Activated CD4-positive, alpha-beta T cell treated with anti-CD3 and anti-CD28 coated beads, Interleukin-2, amount 50 U/mL, for 4 hours (primary cell): Measurements from ENCODE around the gene PDYN.
A peak's percentile ranks its signal among the peaks of the same experiment; 100 is the strongest.

Experiments
- DNase-seq, 2 experiments: peaks; one replicate each; pipeline ENCODE4 v3.0.0-alpha.2; 2020

Gene PDYN

GRCh38 chr20:1992359-1993110, 1.3 kb downstream of the PDYN start:
- no peak for DNase-seq

DNA sequence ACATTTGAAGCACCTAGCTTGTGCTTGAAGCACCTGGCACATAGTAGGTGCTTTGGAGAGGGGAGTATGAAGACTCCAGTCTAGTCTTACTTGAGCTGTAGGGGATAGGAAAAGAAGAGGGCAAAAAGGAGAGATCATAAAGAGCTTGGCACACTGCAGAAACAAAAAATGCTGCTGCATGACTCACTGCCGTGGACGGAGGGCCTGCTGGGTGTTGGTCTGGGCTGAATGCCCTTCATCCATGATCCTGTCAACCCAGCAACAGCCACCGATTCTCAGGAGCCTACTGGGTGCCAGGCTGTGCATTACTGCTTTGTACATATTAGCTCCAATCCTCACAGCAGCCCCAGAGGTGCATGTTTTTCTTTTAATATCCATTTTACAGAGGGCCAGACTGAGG, 6.0 kb downstream of the PDYN start:
- DNase-seq, result no peak

DNA sequence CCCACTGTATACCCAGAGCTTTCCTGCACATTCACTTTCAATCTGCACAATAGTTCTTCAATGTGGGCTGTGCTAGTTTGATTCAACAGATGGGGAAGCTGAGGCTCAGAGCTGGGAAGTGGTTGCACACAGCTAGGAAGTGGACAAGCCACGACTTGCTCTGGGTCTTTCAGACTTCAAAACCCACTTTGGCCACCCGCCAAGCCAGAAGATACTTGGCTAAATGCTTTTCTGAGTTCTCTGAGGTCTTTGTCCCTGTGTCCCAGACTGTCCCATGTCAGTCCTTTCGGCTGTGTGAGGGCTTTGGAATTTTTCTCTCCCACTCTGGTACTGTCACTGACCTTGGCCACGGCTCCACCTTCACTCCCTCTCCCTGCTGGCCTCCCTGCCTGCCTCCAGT, 10.6 kb downstream of the PDYN start:
- DNase-seq, result no peak

GRCh38 chr20:1982686-1983085, 11.2 kb downstream of the PDYN start:
- no peak for DNase-seq

- DNase-seq, result no peak
Observed at GRCh38 chr20:1979106-1979778, 14.6 kb downstream of the PDYN start.

GRCh38 chr20:1975291-1975690, 18.6 kb downstream of the PDYN start:
- no peak for DNase-seq

DNA sequence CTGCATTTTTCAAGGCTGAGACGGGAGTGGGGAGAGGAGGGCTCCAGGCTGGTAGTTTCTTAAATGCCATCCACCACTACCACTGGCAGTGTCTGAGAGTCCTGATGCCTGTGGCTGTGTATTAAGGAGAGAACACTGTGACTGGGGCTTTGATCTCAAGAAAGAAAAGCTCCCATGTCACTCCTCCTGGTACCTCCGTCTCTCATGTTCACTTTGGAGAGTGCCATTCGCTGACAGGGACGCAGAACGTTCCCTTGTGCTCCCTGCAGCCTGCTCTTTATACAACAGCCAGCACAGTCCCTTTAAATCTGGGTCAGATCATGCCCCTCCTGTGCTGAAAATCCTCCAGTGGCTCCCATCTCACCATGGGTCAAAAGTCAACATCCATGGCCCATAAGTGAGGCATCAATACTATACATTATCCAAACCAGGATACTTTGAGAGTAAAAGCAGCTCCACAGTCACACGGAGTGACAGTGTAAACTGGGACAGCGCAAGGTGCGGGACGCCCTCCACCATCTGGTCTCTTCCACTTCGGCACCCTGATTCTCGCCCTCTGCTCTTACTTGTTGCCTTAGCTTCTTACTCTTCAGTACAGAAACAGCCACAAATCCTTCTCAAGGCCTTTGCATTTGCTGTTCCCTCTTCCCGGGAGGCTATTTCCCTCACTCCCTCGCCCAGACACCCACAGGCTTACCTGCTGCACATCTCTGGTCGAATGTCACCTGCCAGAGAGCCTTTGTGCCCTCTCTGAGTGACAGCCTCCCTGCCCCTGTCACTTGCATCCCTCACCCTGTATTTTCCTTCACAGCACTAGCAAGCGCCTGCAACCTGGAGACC, 20.0 kb downstream of the PDYN start:
- no peak for DNase-seq

- no peak for DNase-seq
Observed at GRCh38 chr20:1971893-1972586, 21.8 kb downstream of the PDYN start.

DNA sequence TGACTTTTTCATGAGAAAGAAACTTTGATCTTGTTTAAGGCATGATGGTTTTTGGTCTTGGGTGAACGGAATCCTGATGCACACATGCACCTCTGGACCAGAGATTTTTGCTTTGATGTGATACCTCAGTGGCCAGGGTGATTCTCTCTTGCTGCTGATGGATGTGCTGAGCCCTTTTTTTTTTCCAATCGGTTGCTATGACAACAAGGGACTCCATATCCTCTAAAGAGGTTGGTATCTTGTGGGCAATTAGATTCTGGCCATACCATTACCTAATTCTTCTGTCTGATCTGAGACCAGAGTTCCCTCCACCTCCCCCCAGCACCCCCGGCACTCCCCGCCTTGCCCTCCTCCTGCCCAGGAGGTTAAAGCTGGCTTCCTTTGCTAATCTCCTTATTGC, 24.9 kb downstream of the PDYN start:
- no peak for DNase-seq

DNA sequence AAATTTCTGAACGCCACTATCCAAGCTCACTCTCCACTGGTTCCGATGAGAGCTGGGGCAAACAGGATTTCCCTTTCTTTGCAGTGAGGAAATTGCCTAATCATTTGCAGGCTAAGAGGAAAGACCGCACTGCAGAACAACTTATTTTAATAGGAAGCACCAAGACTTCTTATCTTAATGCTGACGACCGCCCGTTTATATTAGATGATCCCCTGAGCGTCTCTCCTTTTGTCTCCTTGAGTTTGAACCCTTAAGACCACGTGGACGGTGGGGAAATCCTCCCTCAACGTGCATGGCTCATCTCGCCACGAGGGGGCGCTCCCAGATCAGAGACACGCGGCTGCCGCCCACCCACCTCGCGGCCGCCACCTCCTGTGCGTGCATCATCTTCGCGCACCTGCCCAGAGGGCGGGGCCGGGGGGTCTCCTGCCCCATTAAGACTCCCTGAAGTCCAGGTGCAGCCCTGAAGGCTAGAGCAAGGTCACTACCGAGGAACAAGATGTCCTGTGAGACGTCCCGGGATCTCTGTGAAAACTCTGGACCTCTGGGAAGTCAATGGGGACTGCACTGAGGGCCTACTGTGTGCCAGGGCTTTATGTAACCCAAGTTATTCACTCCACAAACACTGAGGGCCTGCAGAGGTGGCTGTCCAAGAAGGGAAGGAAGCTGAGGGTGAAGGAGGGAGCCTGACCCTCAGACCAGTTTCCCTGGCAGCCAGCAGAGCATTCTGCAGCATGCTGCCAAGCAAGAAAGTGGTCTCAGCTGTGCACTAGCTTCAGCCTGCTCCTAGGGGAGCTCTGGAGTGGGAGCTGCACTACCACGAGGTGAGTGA, 28.1 kb downstream of the PDYN start:
- peak; percentile 74 to 78 for DNase-seq

- DNase-seq, result peak in 1 of 2 experiments; percentile 3
Observed at GRCh38 chr20:1964659-1965405, 29.0 kb downstream of the PDYN start.

- no peak for DNase-seq
Observed at GRCh38 chr20:1964061-1964460, 29.8 kb downstream of the PDYN start.

DNA sequence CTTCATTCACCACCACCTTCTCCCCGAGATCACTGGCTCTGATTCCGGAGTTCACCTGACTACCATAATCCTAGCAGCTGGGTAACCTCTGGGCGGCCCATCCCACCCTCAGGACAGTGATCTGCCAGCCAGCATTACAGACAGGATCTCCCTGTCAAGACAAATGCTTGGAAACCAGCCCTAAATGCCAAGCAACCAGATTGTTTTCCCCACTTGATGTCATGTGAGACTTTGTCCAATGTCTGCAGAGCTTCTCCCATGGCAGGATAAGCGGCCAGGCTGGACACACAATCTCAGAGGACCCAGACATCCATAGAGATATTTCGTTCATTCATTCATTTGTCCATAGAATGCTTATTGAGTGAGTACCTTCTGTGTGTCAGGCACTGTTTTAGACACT, 32.5 kb downstream of the PDYN start:
- no peak for DNase-seq

- no peak for DNase-seq
Observed at GRCh38 chr20:1959156-1959555, 34.7 kb downstream of the PDYN start.

GRCh38 chr20:1958426-1958825, 35.4 kb downstream of the PDYN start:
- no peak for DNase-seq

GRCh38 chr20:1955217-1955616, 38.6 kb downstream of the PDYN start:
- DNase-seq, result no peak

DNA sequence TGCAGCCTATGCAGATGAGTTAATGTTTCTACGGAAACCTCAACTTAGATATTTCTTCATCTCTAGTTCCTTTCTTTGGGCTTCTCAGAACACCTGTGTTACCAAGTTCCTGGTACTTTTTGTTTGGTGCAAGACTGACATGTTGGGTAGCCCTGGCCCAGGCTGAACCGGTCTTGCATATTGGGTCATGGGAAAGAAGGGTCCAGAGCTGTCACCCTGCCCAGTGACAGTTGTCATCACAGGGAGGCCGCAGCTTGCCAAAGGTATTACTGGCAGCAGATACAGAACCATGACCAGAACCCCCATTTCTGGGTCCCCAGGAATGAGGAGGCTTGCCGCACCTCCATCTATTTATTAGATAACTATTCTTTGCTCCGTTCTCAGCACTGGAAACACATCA, 40.2 kb downstream of the PDYN start:
- no peak for DNase-seq

DNA sequence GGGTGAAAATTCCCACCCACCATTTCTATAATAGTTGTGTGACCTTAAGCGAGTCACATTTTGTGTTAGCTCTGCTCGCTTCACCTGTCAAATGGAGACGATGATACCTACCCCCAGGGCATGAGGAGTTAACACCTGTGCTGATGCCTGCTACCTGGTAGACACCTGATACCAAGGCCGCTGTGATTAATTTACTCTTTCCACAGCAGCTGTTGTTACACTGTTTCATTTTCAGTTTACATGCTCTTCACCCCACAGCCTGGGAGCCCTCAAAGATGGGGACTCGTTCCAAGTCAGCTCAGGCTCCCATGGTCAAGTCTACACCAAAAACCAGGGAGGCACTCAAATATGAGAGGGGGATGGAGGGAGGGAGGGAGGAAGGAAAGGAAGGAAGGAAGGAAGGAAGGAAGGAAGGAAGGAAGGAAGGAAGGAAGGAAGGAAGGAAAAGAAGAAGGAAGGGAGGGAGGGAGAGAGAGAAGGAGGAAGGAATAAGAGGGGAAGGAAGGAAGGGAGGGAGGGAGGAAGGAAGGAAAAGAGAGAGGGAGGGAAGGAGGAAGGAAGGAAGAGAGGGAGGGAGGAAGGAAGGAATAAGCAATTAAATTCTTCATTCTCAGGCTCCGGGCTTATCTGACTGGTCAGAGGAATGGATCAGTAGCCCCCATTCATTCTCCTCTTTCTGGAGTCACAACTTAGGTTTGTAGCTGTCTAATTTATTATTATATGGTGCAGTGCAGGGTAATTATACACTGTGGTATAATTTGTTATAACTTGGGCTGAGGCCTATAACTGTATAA, 40.9 kb downstream of the PDYN start:
- DNase-seq, result no peak

DNA sequence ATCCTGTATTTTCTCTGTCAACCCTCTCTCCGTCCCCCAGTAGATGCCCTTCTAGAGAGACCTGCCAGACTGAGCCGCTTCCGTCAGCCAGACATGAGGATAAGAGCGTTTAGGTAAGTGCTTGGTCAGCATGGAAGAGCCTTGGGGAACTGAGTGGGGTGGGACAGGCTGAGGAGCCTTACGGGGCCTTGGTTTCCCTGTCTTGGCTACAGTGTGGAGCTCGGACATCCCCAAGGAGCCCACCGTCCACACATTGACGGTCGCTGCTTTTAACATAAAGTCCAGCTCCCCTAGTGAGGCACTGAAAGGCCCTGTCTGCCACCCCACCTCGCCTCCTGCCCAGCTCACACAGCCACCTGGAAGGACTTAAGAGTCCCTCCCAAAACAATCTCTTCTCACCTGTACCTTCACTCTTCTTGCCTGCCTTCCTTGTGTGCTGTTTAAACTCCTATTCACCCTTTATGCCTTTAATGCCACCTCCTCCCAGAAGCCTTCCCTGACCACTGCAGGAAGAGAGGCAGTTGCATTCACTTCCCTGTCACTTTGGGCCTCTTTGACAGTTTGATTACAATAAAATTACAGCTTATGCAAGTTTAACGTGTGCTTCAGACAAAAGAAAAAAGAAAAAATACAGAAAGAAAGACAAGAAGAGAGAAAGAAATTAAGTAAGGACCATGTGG, 42.3 kb downstream of the PDYN start:
- DNase-seq, result no peak

DNA sequence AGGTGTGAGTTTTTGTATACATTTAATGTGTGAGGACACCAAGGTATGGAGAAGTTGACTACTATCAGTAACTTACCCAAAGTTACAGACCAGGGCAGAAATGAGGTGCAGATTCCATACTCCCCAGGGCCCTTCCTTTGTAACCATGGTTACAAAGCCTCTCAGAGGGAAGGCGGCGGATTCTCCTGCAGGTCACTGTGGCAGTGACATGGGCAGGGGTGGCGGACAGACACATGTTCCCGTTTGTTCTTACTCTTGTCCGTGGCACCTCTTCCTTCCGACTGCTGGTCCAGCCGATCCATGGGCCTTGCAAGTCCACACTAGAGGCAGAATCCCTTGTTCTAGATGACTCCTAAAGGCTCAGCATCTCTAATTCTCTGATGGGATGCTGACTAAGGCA, 43.0 kb downstream of the PDYN start:
- no peak for DNase-seq
